Glutamatergic neuron (in vitro differentiated cells): ENCODE data around the gene CPVL. TPM values are rescaled to one million over a fixed set of nuclear protein-coding genes. Genes with fewer than 3 reads are reported as not detected.

ENCODE experiments used
- DNase-seq: peaks from one replicate; pipeline ENCODE4 v3.0.0; 2022
- H3K27ac Mint-ChIP-seq: one replicate; pipeline ENCODE4 v1.8.0; 2020; ENCODE audit warnings: mild to moderate bottlenecking, mixed read lengths, inconsistent platforms; ENCODE audit not compliant: unreplicated experiment
- H3K27me3 Mint-ChIP-seq: one replicate; pipeline ENCODE4 v1.8.0; 2020; ENCODE audit warnings: mild to moderate bottlenecking, moderate library complexity, mixed read lengths, inconsistent platforms; ENCODE audit not compliant: unreplicated experiment
- H3K36me3 Mint-ChIP-seq: one replicate; pipeline ENCODE4 v1.8.0; 2020; ENCODE audit warnings: mild to moderate bottlenecking, mixed read lengths, inconsistent platforms; ENCODE audit not compliant: unreplicated experiment
- H3K4me1 Mint-ChIP-seq: one replicate; pipeline ENCODE4 v1.8.0; 2020; ENCODE audit warnings: mild to moderate bottlenecking, low read depth, mixed read lengths, inconsistent platforms; ENCODE audit not compliant: unreplicated experiment
- H3K4me3 Mint-ChIP-seq: one replicate; pipeline ENCODE4 v1.8.0; 2020; ENCODE audit warnings: mild to moderate bottlenecking, mixed read lengths, inconsistent platforms; ENCODE audit not compliant: unreplicated experiment
- H3K9me3 Mint-ChIP-seq: one replicate; pipeline ENCODE4 v1.8.0; 2020; ENCODE audit warnings: mild to moderate bottlenecking, moderate library complexity, mixed read lengths, inconsistent platforms; ENCODE audit not compliant: unreplicated experiment
- total RNA-seq: library from RNA; stranded (reverse); fragmentation: NEBNext Ultra II Directional; extraction: Animal tissue kit (Norgen Biotek cat#: 25700); gene quantifications from one replicate; pipeline ENCODE4 v1.2.1, GENCODE V29; 2021; ENCODE audit not compliant: unreplicated experiment
- TF ChIP-seq, protein P1 (sequence below): fragments of 200-600 bp; sonication (generic); IDR thresholded peaks from one replicate; pipeline ENCODE4 v1.5.0; 2021; ENCODE audit not compliant: partially characterized antibody, unreplicated experiment

The CPVL gene
- total RNA-seq, 1 donor from 2014 or later = 20.3 TPM

DNA sequence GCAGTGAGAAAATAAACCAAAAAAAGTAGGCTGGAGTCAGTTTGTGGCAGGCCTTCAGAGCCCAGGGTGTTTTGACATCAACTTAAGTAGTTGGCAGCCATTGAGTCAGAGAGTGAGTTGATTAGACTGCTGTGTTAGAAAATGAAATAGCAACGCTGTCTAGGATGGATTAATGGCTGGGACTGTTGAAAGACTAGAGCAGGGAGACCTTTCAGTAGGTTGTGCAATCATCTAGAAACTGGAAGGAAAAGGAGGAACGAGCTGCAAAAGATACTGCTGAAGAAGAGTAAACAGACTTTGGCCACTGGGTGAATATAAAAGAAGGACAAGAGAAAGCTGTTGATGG lies 159.6 kb downstream of the CPVL start:
- DNase-seq = no peak
- H3K27me3 Mint-ChIP-seq = no peaks in the 10 kb centered on the region
- H3K4me3 Mint-ChIP-seq = no peak overlapping the region
- H3K9me3 Mint-ChIP-seq = peaks cover 3% of the 10 kb centered on the region
- no peaks in the 10 kb centered on the region for H3K36me3 Mint-ChIP-seq
- no peak overlapping the region for H3K27ac Mint-ChIP-seq
- TF ChIP-seq, protein P1, sequence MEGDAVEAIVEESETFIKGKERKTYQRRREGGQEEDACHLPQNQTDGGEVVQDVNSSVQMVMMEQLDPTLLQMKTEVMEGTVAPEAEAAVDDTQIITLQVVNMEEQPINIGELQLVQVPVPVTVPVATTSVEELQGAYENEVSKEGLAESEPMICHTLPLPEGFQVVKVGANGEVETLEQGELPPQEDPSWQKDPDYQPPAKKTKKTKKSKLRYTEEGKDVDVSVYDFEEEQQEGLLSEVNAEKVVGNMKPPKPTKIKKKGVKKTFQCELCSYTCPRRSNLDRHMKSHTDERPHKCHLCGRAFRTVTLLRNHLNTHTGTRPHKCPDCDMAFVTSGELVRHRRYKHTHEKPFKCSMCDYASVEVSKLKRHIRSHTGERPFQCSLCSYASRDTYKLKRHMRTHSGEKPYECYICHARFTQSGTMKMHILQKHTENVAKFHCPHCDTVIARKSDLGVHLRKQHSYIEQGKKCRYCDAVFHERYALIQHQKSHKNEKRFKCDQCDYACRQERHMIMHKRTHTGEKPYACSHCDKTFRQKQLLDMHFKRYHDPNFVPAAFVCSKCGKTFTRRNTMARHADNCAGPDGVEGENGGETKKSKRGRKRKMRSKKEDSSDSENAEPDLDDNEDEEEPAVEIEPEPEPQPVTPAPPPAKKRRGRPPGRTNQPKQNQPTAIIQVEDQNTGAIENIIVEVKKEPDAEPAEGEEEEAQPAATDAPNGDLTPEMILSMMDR = no peak
- peaks cover 3% of the 10 kb centered on the region for H3K4me1 Mint-ChIP-seq

DNA sequence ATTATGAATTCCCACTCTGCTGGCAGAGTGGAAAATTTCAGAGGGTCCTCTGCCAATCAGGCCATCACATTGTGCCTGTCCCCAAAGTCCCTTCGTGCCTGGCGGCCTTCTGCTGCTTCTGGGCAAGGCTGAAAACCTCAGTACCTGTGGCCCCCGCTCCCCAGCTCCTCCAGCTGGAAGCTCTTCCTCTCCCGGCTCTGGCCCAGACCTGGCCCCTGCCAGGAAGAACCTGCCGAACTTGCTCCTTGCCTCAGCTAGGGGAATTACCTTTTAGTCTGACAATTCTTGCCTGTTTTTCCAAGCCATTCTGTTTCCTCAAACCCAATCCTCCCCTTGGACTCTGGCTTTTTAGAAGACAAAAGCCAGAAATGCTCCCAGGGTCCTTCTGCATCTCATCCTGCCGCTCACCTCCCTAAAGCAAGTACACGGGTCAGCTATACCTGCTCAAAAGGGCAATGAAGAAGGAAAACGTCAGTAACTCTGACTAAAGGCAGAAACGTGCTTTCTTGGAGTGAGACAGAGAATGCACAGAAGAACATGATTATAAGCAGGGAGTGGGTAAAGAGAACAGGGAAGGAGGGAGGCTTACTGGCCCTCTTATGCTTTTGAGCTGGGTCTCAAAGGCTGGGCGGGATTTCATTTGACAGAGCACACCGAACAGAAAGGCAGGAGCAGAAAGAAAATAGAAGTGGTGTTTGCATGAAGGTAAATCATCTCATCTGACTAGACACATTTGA lies 160.1 kb downstream of the CPVL start:
- DNase-seq = no peak
- TF ChIP-seq, protein P1 = no peak
- Mint-ChIP-seq H3K4me3 (no peak overlapping the region), H3K4me1 (peaks cover 6% of the 10 kb centered on the region), H3K27ac (no peak overlapping the region), H3K9me3 (peaks cover 3% of the 10 kb centered on the region), H3K27me3 (no peaks in the 10 kb centered on the region), H3K36me3 (no peaks in the 10 kb centered on the region)

DNA sequence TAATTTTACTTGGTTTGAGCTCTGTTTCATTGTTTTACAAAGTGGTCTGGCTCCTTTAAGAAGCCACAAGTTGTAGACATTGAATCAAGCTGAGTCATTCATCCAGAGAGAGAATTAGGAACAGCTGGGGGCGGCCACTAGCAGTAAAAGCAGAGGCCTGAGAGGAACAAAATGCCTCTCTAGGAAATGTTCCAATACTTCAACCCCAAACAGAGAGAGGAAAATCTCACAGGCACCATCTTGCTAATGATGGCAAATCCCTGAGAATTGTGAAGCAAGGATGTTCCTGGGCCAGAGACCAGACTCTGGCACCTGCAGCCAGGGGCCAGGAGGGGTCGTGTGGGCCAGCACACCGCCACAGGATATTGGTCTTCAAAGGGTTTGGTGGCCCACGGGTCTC lies 161.7 kb downstream of the CPVL start:
- TF ChIP-seq, protein P1 = no peak
- H3K4me3 Mint-ChIP-seq = no peak overlapping the region
- no peaks in the 10 kb centered on the region for H3K27me3 Mint-ChIP-seq
- H3K4me1 Mint-ChIP-seq = peaks cover 9% of the 10 kb centered on the region
- H3K9me3 Mint-ChIP-seq = peaks cover 3% of the 10 kb centered on the region
- no peak overlapping the region for H3K27ac Mint-ChIP-seq
- no peaks in the 10 kb centered on the region for H3K36me3 Mint-ChIP-seq
- no peak for DNase-seq

DNA sequence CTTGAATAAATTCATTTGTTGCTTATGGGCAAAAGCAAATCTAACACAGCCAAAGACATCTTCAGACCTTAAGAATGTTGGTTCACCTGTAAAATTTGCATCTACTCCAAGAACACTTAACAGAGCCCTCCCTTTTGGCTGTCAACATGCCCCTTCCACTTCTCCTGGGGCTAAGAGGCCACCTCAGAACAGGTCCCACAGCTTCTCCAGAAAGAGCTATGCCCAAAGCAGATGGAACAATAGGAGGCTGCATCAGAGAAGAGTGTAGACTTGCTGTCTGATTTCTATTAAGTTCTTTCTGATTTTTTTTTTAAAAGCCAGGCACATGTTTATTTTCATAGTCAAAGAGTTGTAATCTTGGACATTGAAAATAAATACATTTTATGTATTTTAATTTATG lies 162.1 kb downstream of the CPVL start:
- Mint-ChIP-seq H3K27me3 (no peaks in the 10 kb centered on the region), H3K4me3 (no peak overlapping the region), H3K4me1 (peaks cover 9% of the 10 kb centered on the region), H3K36me3 (no peaks in the 10 kb centered on the region), H3K9me3 (peaks cover 3% of the 10 kb centered on the region), H3K27ac (no peak overlapping the region)
- TF ChIP-seq, protein P1 = no peak
- no peak for DNase-seq

DNA sequence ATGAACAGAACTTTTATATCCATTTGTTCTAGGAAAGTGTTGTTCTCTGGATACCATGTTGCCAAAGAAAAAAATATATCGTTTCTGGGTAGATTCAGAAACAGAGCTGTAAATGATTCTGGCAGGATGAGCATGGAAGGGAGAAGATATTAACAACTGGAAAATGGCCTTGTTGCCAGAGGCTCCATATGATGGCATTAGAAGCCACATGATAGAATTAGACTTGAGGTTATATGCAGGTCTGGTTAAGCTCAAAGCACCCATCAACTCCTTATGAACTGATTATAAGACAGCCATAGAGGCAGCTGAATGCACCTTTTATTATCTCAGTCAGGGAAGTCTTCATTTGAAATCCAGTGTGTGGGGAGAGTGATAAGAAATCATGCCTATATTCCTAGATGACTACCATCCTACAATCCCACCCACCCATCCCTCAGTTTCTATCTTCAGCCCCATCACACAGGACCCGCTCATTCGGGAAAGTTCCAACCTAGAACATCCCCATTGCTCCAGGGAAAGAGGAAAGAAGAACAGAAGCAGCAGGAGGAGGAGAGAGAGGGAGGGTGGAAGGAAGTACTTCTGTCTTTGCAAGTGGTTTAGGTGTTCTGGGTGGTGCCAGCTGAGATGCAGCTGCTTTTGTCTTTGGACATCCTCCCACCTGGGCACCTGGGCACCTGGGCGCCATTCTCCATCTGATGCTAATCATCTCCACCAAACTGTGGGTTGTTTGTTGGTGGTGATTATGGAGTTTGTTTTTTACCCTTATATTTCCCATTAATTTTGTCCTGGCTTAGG lies 162.7 kb downstream of the CPVL start:
- Mint-ChIP-seq H3K36me3 (no peaks in the 10 kb centered on the region), H3K4me1 (peaks cover 9% of the 10 kb centered on the region), H3K27ac (no peak overlapping the region), H3K4me3 (no peak overlapping the region), H3K27me3 (no peaks in the 10 kb centered on the region), H3K9me3 (peaks cover 3% of the 10 kb centered on the region)
- TF ChIP-seq, protein P1 = no peak
- no peak for DNase-seq
